Chondrocyte (in vitro differentiated cells): ENCODE data around the gene IMMP2L. TPM values are rescaled to one million over a fixed set of nuclear protein-coding genes. Genes with fewer than 3 reads are reported as not detected.

Experiments used
- DNase-seq: peaks from one replicate; pipeline ENCODE4 v3.0.0; 2021; ENCODE audit warnings: mixed read lengths, low spot score
- H3K27ac Mint-ChIP-seq: one replicate; pipeline ENCODE4 v1.8.0; 2021; ENCODE audit warnings: mild to moderate bottlenecking, moderate library complexity, mixed read lengths; ENCODE audit not compliant: unreplicated experiment
- H3K27me3 Mint-ChIP-seq: 2 replicates; pipeline ENCODE4 v1.8.0; 2021; ENCODE audit warnings: low read depth, mixed read lengths
- H3K36me3 Mint-ChIP-seq: 2 replicates; pipeline ENCODE4 v1.8.0; 2021; ENCODE audit warnings: low read depth, mixed read lengths
- H3K4me1 Mint-ChIP-seq: 2 replicates; pipeline ENCODE4 v1.8.0; 2021; ENCODE audit warnings: low read depth, mild to moderate bottlenecking, mixed read lengths
- H3K4me3 Mint-ChIP-seq: one replicate; pipeline ENCODE4 v1.8.0; 2021; ENCODE audit warnings: mild to moderate bottlenecking, moderate library complexity, mixed read lengths; ENCODE audit not compliant: unreplicated experiment
- H3K9me3 Mint-ChIP-seq: 2 replicates; pipeline ENCODE4 v1.8.0; 2021; ENCODE audit warnings: low read depth, mixed read lengths
- total RNA-seq: library from RNA; stranded (reverse); gene quantifications from 3 replicates; pipeline ENCODE4 v1.2.1, GENCODE V29; 2021
- TF ChIP-seq, protein P1 (sequence below): fragments of 200-600 bp; sonication (generic); IDR thresholded peaks from 2 replicates; pipeline ENCODE4 v1.5.0; 2021; ENCODE audit warnings: antibody characterized with exemption, mild to moderate bottlenecking, moderate library complexity

IMMP2L gene
- total RNA-seq, 1 donor from 2014 or later: 6.1 TPM

DNA sequence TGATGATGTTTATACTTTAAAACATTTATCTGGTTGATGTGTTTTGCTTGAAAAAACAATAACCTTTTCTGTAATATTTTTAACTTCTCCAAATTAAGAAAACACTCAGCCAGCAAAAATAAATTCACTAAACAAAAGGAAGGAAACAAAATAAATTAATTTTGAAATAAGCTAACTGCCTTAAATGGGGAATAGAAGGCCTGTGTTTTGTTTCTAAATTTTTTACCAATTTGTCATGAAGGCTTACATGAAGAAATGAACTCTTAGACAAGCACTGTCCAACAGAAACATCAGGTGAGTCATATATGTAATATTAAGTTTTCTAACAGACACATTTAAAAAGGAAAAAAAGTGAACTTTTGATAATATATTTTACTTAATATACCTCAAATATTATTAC is 402.9 kb downstream of the IMMP2L start:
- TF ChIP-seq, protein P1, sequence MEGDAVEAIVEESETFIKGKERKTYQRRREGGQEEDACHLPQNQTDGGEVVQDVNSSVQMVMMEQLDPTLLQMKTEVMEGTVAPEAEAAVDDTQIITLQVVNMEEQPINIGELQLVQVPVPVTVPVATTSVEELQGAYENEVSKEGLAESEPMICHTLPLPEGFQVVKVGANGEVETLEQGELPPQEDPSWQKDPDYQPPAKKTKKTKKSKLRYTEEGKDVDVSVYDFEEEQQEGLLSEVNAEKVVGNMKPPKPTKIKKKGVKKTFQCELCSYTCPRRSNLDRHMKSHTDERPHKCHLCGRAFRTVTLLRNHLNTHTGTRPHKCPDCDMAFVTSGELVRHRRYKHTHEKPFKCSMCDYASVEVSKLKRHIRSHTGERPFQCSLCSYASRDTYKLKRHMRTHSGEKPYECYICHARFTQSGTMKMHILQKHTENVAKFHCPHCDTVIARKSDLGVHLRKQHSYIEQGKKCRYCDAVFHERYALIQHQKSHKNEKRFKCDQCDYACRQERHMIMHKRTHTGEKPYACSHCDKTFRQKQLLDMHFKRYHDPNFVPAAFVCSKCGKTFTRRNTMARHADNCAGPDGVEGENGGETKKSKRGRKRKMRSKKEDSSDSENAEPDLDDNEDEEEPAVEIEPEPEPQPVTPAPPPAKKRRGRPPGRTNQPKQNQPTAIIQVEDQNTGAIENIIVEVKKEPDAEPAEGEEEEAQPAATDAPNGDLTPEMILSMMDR: no peak
- Mint-ChIP-seq H3K9me3 (peaks cover 1% of the 10 kb centered on the region), H3K27me3 (no peaks in the 10 kb centered on the region), H3K36me3 (no peaks in the 10 kb centered on the region), H3K27ac (peak overlapping the region; percentile 77), H3K4me3 (no peak overlapping the region), H3K4me1 (peaks cover 12% of the 10 kb centered on the region)
- DNase-seq: no peak

DNA sequence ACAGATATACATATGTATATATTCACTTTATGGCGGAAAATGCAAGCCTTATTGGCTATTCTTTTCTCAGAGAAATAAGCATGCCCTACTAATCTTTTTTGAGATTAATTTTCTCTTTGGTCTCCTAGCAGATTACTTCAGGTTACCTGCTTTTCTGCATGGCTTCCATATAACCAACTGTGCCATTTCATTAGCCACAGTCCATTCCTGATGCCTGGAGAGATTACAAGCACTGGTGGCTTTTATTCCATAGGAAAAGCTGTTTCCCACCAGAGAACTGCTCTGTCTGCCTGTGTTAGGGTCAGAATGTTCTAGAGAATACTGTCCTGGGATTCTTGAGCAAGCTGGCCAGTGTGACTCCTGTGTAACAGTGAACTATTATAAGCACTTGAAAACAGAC is 411.6 kb downstream of the IMMP2L start:
- peaks cover 6% of the 10 kb centered on the region for H3K4me1 Mint-ChIP-seq
- no peak for DNase-seq
- no peaks in the 10 kb centered on the region for H3K9me3 Mint-ChIP-seq
- H3K36me3 Mint-ChIP-seq: no peaks in the 10 kb centered on the region
- H3K4me3 Mint-ChIP-seq: no peak overlapping the region
- TF ChIP-seq, protein P1: no peak
- no peak overlapping the region for H3K27ac Mint-ChIP-seq
- no peaks in the 10 kb centered on the region for H3K27me3 Mint-ChIP-seq

DNA sequence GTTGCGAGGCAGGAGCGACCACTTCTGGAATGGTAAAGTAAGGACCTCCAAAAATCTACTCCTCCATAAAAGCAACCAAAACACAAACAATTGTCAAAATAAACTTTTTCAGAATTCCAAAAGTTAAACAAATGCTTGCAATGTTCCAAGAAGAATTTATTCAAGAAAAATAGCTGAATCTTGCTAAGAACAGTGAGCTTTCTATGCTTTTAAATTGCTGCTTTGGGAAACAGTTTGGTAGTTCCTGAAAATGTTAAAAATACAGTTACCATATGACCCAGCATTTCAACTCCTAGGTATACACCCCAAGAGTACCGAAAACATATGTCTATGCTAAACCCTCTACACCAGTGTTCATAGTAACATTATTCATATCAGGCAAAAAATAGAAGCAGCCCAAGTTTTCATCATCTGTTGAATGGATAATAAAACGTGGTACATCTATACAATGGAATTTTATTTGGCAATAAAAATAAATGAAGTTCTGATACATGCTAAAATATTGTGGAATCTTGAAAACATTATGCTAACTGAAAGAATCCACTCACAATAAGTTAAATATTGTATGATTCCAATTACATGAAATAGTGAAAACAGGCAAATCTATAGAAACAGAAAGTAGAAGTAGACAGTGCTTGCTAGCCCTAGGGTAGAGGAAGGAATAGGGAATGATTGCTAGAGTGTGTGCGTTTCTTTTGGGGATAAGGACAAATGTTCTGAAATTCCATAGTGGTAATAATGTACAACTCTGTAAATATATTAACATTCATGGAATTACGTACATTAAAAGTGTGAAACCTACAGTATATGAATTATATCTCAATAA is 414.4 kb downstream of the IMMP2L start:
- H3K4me3 Mint-ChIP-seq: no peak overlapping the region
- H3K27me3 Mint-ChIP-seq: no peaks in the 10 kb centered on the region
- no peaks in the 10 kb centered on the region for H3K36me3 Mint-ChIP-seq
- TF ChIP-seq, protein P1: no peak
- no peak for DNase-seq
- no peaks in the 10 kb centered on the region for H3K9me3 Mint-ChIP-seq
- H3K4me1 Mint-ChIP-seq: peaks cover 10% of the 10 kb centered on the region
- no peak overlapping the region for H3K27ac Mint-ChIP-seq

DNA sequence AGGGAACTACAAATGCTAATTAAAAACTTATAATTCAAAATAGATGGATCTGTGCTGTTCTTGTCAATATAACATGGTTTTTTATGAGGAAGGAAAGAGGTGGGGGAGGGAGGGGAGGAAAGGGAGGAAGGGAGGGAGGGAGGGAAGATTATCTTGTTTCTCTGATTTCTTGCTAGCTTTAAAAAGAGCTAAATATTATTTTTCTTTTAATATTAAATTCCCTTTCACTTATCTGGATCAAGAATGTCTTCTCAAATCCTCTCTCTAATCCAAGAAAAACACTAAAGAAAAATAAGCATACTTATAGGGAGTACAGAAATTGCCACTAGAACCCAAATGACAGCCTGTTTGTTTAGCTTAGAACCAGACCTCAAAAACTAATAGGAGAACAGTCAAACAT is 416.2 kb downstream of the IMMP2L start:
- H3K4me1 Mint-ChIP-seq: peaks cover 10% of the 10 kb centered on the region
- no peaks in the 10 kb centered on the region for H3K9me3 Mint-ChIP-seq
- no peak overlapping the region for H3K4me3 Mint-ChIP-seq
- DNase-seq: no peak
- H3K27ac Mint-ChIP-seq: peak overlapping the region; percentile 38
- H3K27me3 Mint-ChIP-seq: no peaks in the 10 kb centered on the region
- H3K36me3 Mint-ChIP-seq: no peaks in the 10 kb centered on the region
- TF ChIP-seq, protein P1: no peak

DNA sequence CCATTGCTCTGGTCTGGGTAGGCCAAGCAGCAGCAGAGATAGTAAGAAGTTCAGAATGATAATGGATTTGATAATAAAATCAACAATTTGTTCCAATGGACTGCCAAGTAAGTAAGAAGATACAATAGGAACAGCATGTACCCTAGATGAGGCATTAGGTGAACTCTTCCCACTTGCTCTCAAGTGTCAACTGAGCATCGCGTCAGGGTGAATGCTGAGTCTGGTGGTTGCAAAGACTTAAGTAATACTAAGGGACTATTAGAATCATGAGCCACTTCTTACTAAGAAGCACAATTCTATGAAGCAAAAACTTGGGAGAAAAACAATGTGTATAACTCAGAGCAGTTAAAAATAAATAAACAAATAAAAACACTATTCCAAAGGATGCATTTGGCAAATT is 416.8 kb downstream of the IMMP2L start:
- H3K27me3 Mint-ChIP-seq: no peaks in the 10 kb centered on the region
- DNase-seq: no peak
- no peaks in the 10 kb centered on the region for H3K36me3 Mint-ChIP-seq
- no peak overlapping the region for H3K4me3 Mint-ChIP-seq
- TF ChIP-seq, protein P1: no peak
- no peak overlapping the region for H3K27ac Mint-ChIP-seq
- H3K4me1 Mint-ChIP-seq: peaks cover 10% of the 10 kb centered on the region
- no peaks in the 10 kb centered on the region for H3K9me3 Mint-ChIP-seq
